Measurements from ENCODE around the gene OR8B8. TPM values are rescaled to one million over a fixed set of nuclear protein-coding genes. Genes with fewer than 3 reads are reported as not detected.
"Not testable (repeated sequence)": the region's sequence is repeated elsewhere in the genome, so short reads cannot be mapped to it uniquely, and the experiment has no call there.

The OR8B8 gene
- polyA plus RNA-seq, 3 donors from 2014 or later, result not detected

DNA sequence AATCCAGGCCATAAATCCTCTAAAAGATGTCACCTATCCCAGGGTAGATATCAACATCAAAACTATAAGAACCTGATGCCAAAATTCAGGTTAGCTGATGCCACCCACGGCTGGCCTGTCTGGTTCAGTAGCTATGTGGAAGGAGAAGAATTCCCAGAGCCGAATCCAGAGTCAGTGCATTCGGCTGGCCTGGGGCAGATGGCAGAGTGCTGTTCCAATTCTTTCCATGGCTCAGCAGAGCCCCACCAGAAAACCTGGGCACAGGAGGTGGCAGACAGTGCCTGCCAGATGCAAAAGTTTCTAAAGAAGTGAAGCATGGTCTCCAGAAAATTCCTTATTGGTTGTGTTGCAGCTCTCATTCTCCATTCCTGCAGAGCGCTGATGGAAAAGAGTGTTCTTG is 19.9 kb upstream of the OR8B8 start:
- Mint-ChIP-seq H3K27ac (no peak overlapping the region), H3K36me3 (no peaks in the 10 kb centered on the region), H3K9me3 (peaks cover 0 to 3% (median 0%) of the 10 kb centered on the region in 6 donors), H3K27me3 (ENCODE audit: low read depth in 3 of 3) (peaks cover under 1 to 9% (median 4%) of the 10 kb centered on the region in 3 donors), H3K4me3 (no peak overlapping the region), H3K4me1 (no peaks in the 10 kb centered on the region)
- DNase-seq, result no peak

- no peaks in the 10 kb centered on the region for H3K36me3 Mint-ChIP-seq
- H3K27me3 Mint-ChIP-seq (ENCODE audit: low read depth in 3 of 3), result peaks cover 0 to 10% (median 7%) of the 10 kb centered on the region in 3 donors
- peaks cover 0 to 3% (median 0%) of the 10 kb centered on the region in 6 donors for H3K9me3 Mint-ChIP-seq
- DNase-seq, result no peak
- H3K4me3 Mint-ChIP-seq, result no peak overlapping the region
- no peaks in the 10 kb centered on the region for H3K4me1 Mint-ChIP-seq
- H3K27ac Mint-ChIP-seq, result no peak overlapping the region
These were observed 18.5 kb upstream of the OR8B8 start for GRCh38 chr11:124463990-124464389.

GRCh38 chr11:124463324-124463723 is 17.8 kb upstream of the OR8B8 start:
- no peak overlapping the region for H3K27ac Mint-ChIP-seq
- peaks cover 0 to 3% (median 0%) of the 10 kb centered on the region in 6 donors for H3K9me3 Mint-ChIP-seq
- peaks cover 0 to 10% (median 7%) of the 10 kb centered on the region in 3 donors for H3K27me3 Mint-ChIP-seq (ENCODE audit: low read depth in 3 of 3)
- no peaks in the 10 kb centered on the region for H3K36me3 Mint-ChIP-seq
- no peak for DNase-seq
- no peaks in the 10 kb centered on the region for H3K4me1 Mint-ChIP-seq
- H3K4me3 Mint-ChIP-seq, result no peak overlapping the region

DNA sequence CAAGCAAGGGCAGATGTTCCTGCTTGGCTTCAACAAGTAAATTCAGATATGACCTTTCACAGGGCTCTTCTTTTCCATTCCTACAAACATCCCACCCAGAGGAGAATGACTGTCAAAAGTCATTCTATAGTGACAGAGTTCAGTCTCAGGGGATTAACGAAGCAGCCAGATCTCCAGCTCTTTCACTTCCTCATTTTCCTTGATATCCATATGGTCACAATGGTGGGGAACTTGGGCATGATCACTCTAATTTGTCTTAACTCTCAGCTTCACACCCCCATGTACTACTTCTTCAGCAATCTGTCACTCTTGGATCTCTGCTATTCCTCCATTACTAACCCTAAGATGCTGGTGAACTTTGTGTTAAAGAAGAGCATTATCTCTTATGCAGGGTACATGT is 15.0 kb upstream of the OR8B8 start:
- Mint-ChIP-seq H3K27me3 (ENCODE audit: low read depth in 3 of 3) (peaks cover 0 to 7% (median 2%) of the 10 kb centered on the region in 3 donors), H3K4me1 (no peaks in the 10 kb centered on the region), H3K36me3 (no peaks in the 10 kb centered on the region), H3K27ac (no peak overlapping the region), H3K9me3 (peaks cover 0 to 6% (median 0%) of the 10 kb centered on the region in 6 donors), H3K4me3 (no peak overlapping the region)
- DNase-seq, result no peak

- not testable (repeated sequence) for H3K9me3 Mint-ChIP-seq; H3K27ac Mint-ChIP-seq; DNase-seq; H3K27me3 Mint-ChIP-seq (ENCODE audit: low read depth in 3 of 3); H3K4me1 Mint-ChIP-seq; H3K36me3 Mint-ChIP-seq; H3K4me3 Mint-ChIP-seq
These were observed 13.9 kb upstream of the OR8B8 start for GRCh38 chr11:124459379-124459778.

- DNase-seq, result peak in 1 of 3 donors; percentile 2
- H3K4me3 Mint-ChIP-seq, result no peak overlapping the region
- no peak overlapping the region for H3K27ac Mint-ChIP-seq
- H3K9me3 Mint-ChIP-seq, result peaks cover 0 to 6% (median 2%) of the 10 kb centered on the region in 6 donors
- H3K27me3 Mint-ChIP-seq (ENCODE audit: low read depth in 3 of 3), result peaks cover 0 to 3% (median 2%) of the 10 kb centered on the region in 3 donors
- no peaks in the 10 kb centered on the region for H3K36me3 Mint-ChIP-seq
- H3K4me1 Mint-ChIP-seq, result peaks cover 6 to 8% of the 10 kb centered on the region in 2 donors
These were observed 9.1 kb upstream of the OR8B8 start for GRCh38 chr11:124454552-124454951.

GRCh38 chr11:124446916-124447315 is 1.4 kb upstream of the OR8B8 start:
- Mint-ChIP-seq H3K4me3 (no peak overlapping the region), H3K4me1 (no peaks in the 10 kb centered on the region), H3K27ac (no peak overlapping the region), H3K27me3 (ENCODE audit: low read depth in 3 of 3) (peaks cover 0 to 7% (median 3%) of the 10 kb centered on the region in 3 donors), H3K9me3 (peaks cover 0 to 6% (median 2%) of the 10 kb centered on the region in 6 donors), H3K36me3 (no peaks in the 10 kb centered on the region)
- no peak for DNase-seq

DNA sequence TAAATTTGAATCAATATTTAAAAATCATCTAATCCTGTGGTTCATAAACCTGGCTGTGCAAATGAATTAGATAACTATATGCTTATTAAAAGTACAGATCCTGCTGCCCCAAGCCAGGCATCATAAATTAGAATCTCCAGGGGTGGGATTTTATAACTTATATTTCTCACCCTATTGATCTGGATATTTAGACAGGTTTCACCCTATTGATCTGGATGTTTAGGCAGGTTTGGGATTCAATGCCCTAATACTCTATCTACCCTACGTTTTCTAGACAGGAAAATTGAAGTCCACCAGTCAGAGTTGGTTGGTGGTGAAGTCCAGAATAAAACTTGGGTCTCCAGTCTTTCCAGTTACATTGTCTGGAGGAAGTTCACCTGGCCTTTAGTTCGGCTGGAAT is 2.6 kb downstream of the OR8B8 start:
- Mint-ChIP-seq H3K27me3 (ENCODE audit: low read depth in 3 of 3) (peaks cover 0 to 4% (median 3%) of the 10 kb centered on the region in 3 donors), H3K9me3 (peaks cover 0 to 6% (median 0%) of the 10 kb centered on the region in 6 donors), H3K4me3 (no peak overlapping the region), H3K36me3 (no peaks in the 10 kb centered on the region), H3K4me1 (no peaks in the 10 kb centered on the region), H3K27ac (no peak overlapping the region)
- no peak for DNase-seq

- DNase-seq, result no peak
- no peak overlapping the region for H3K27ac Mint-ChIP-seq
These were observed 3.1 kb downstream of the OR8B8 start for GRCh38 chr11:124442442-124442841.

DNA sequence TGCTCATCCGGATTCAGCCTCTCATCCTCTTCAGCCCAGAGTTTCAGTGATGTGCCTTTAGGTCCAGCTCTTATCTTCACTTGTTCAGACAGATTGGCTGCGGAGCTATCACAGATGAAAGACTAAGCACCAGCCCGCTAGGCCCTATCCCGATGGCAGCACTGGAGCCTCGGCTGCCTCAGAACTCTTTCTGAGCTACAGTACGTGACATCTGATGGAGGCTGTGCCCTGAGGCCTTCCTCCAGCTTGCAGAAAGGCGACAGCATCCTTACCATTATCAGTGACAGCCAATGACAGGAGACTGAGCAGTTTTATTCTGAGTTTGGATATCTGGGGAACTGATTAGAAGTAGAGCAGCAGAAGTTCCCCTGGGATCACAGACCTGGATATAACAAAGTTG is 4.0 kb downstream of the OR8B8 start:
- no peak overlapping the region for H3K27ac Mint-ChIP-seq
- DNase-seq, result no peak
- H3K36me3 Mint-ChIP-seq, result no peaks in the 10 kb centered on the region
- no peaks in the 10 kb centered on the region for H3K4me1 Mint-ChIP-seq
- peaks cover 0 to 3% (median 3%) of the 10 kb centered on the region in 3 donors for H3K27me3 Mint-ChIP-seq (ENCODE audit: low read depth in 3 of 3)
- peaks cover 0 to 5% (median 0%) of the 10 kb centered on the region in 6 donors for H3K9me3 Mint-ChIP-seq
- no peak overlapping the region for H3K4me3 Mint-ChIP-seq

More at GRCh38 chr11:124442442-124442841, 3.1 kb downstream of the OR8B8 start:
- Mint-ChIP-seq H3K4me3 (no peak overlapping the region), H3K4me1 (no peaks in the 10 kb centered on the region), H3K9me3 (peaks cover 0 to 5% (median 0%) of the 10 kb centered on the region in 6 donors), H3K27me3 (ENCODE audit: low read depth in 3 of 3) (peaks cover 0 to 4% (median 3%) of the 10 kb centered on the region in 3 donors), H3K36me3 (no peaks in the 10 kb centered on the region)

DNA sequence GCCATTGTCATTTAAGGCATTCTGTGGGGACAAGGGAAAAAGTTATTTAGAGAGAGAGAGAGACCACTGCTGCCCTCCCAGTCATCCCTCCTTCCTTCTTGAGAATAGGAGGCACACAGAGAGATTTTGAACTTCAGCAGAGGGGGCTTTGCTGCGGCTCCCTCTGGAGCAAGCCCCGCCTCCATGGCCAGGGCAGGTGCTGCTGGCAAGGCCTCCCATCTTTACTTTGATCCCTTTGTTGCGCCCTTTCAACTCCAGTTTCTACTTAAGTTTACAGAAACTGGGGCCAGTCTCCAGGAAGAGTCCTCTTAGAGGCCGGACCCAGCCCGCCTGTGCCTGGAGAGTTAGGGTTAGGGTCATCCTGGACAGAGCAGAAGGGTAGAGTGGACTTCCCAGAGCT is 4.4 kb downstream of the OR8B8 start:
- DNase-seq, result no peak
- no peak overlapping the region for H3K27ac Mint-ChIP-seq
- H3K9me3 Mint-ChIP-seq, result peaks cover 0 to 5% (median 0%) of the 10 kb centered on the region in 6 donors
- H3K4me3 Mint-ChIP-seq, result no peak overlapping the region
- peaks cover 0 to 3% (median 3%) of the 10 kb centered on the region in 3 donors for H3K27me3 Mint-ChIP-seq (ENCODE audit: low read depth in 3 of 3)
- H3K4me1 Mint-ChIP-seq, result no peaks in the 10 kb centered on the region
- no peaks in the 10 kb centered on the region for H3K36me3 Mint-ChIP-seq

- H3K4me1 Mint-ChIP-seq, result no peaks in the 10 kb centered on the region
- no peaks in the 10 kb centered on the region for H3K36me3 Mint-ChIP-seq
- no peak overlapping the region for H3K4me3 Mint-ChIP-seq
- DNase-seq, result no peak
- no peak overlapping the region for H3K27ac Mint-ChIP-seq
- H3K9me3 Mint-ChIP-seq, result peaks cover 0 to 5% (median 0%) of the 10 kb centered on the region in 6 donors
- H3K27me3 Mint-ChIP-seq (ENCODE audit: low read depth in 3 of 3), result peaks cover 0 to 3% (median 3%) of the 10 kb centered on the region in 3 donors
These were observed 4.9 kb downstream of the OR8B8 start for GRCh38 chr11:124440608-124441007.

- H3K9me3 Mint-ChIP-seq, result peaks cover 0 to 1% (median 0%) of the 10 kb centered on the region in 6 donors
- H3K4me3 Mint-ChIP-seq, result no peak overlapping the region
- DNase-seq, result no peak
- H3K4me1 Mint-ChIP-seq, result no peaks in the 10 kb centered on the region
- H3K36me3 Mint-ChIP-seq, result no peaks in the 10 kb centered on the region
- peaks cover 0 to 5% (median 4%) of the 10 kb centered on the region in 3 donors for H3K27me3 Mint-ChIP-seq (ENCODE audit: low read depth in 3 of 3)
- no peak overlapping the region for H3K27ac Mint-ChIP-seq
These were observed 10.8 kb downstream of the OR8B8 start for GRCh38 chr11:124434699-124435098.

DNA sequence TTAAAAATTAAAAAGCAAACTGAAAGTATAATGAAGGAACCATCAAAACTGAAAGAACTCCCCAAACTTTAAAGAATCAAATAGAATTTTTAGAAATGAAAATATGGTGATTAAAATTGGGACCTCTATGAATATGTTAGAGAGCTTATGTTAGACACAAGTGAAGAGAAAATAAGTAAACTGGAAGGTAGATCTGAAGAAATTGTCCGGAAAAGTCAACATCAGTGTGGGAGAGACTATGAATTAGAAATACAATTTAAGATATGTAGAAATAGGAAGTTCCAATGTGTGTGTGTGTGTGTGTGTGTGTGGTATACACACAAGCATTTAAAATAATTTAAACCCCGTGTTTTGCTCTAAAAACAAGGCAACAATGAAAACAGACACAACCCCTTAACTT is 15.9 kb downstream of the OR8B8 start:
- no peak for DNase-seq
- H3K4me3 Mint-ChIP-seq, result no peak overlapping the region
- no peaks in the 10 kb centered on the region for H3K36me3 Mint-ChIP-seq
- peaks cover 0 to 7% (median 4%) of the 10 kb centered on the region in 3 donors for H3K27me3 Mint-ChIP-seq (ENCODE audit: low read depth in 3 of 3)
- H3K4me1 Mint-ChIP-seq, result no peaks in the 10 kb centered on the region
- peaks cover 0 to 9% (median under 1%) of the 10 kb centered on the region in 6 donors for H3K9me3 Mint-ChIP-seq
- no peak overlapping the region for H3K27ac Mint-ChIP-seq

- no peak for DNase-seq
- Mint-ChIP-seq H3K9me3 (peaks cover 0 to 8% (median 2%) of the 10 kb centered on the region in 6 donors), H3K4me3 (no peak within 1 kb of the TSS), H3K4me1 (no peaks in the 10 kb centered on the region), H3K27ac (no peak within 1 kb of the TSS), H3K36me3 (no peaks in the 10 kb centered on the region), H3K27me3 (ENCODE audit: low read depth in 3 of 3) (peaks cover 0 to 18% (median 2%) of the 10 kb centered on the region in 3 donors)
These were observed 21.0 kb downstream of the OR8B8 start, which contains the start of gene OR8B4 for GRCh38 chr11:124424384-124424921. Gene OR8B4, minus strand, starts transcription at chr11:124424871. Its CDS starts 0 bp downstream, at chr11:124424871.
